Measurements from ENCODE around the gene ZNF792.

DNA sequence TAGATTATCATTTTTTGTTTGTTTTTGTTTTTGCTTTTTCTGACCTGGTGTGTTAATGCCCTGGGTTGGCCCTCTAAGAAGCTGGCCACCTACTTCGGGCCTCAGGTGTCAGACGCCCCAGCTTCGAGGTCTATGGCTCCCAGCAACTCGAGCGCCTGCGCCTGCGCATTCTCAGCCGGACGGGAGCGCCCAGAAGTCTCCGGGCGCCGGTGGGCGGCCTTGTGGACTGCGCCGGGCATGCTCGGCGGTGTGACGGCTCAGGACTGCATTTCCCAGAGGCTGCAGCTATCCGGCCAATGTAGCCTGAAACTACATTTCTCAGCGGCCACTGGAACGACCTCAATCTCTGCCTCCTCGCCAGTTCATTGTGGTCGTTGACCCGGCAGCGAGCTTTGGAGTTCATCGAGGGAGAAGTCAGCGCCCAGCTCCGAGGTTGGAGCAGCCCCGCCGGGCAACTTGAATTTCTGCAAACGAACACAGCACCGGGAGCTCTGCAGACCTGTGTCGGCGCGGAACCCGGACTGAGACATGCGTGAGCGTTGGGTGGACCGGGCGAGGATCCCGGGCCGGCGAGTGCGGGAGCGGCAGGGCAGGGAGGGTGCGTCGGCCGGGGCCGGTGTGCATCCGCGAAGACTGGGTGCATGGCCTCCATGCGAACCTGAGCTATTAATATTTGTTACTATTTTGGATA is 37.2 kb downstream of the ZNF792 start, which contains the start of gene ZNF30:
- peak; percentile 97 for TF ChIP-seq TAF1 (IDR thresholded peaks at IDR 0.05; ENCODE audit: low read depth, low read length)
- TF ChIP-seq EGR1 (IDR thresholded peaks at IDR 0.05; ENCODE audit: borderline replicate concordance, low read depth, low read length): 0 out of 2 replicates have a peak, but pooled peaks have one; percentile 10
- peak; percentile 41 to 84 for TF ChIP-seq POLR2A (IDR thresholded peaks at IDR 0.05; ENCODE audit: control extremely low read depth in 1 of 2, low read depth in 2 of 2, low read length in 2 of 2)
- TF ChIP-seq, protein P1, sequence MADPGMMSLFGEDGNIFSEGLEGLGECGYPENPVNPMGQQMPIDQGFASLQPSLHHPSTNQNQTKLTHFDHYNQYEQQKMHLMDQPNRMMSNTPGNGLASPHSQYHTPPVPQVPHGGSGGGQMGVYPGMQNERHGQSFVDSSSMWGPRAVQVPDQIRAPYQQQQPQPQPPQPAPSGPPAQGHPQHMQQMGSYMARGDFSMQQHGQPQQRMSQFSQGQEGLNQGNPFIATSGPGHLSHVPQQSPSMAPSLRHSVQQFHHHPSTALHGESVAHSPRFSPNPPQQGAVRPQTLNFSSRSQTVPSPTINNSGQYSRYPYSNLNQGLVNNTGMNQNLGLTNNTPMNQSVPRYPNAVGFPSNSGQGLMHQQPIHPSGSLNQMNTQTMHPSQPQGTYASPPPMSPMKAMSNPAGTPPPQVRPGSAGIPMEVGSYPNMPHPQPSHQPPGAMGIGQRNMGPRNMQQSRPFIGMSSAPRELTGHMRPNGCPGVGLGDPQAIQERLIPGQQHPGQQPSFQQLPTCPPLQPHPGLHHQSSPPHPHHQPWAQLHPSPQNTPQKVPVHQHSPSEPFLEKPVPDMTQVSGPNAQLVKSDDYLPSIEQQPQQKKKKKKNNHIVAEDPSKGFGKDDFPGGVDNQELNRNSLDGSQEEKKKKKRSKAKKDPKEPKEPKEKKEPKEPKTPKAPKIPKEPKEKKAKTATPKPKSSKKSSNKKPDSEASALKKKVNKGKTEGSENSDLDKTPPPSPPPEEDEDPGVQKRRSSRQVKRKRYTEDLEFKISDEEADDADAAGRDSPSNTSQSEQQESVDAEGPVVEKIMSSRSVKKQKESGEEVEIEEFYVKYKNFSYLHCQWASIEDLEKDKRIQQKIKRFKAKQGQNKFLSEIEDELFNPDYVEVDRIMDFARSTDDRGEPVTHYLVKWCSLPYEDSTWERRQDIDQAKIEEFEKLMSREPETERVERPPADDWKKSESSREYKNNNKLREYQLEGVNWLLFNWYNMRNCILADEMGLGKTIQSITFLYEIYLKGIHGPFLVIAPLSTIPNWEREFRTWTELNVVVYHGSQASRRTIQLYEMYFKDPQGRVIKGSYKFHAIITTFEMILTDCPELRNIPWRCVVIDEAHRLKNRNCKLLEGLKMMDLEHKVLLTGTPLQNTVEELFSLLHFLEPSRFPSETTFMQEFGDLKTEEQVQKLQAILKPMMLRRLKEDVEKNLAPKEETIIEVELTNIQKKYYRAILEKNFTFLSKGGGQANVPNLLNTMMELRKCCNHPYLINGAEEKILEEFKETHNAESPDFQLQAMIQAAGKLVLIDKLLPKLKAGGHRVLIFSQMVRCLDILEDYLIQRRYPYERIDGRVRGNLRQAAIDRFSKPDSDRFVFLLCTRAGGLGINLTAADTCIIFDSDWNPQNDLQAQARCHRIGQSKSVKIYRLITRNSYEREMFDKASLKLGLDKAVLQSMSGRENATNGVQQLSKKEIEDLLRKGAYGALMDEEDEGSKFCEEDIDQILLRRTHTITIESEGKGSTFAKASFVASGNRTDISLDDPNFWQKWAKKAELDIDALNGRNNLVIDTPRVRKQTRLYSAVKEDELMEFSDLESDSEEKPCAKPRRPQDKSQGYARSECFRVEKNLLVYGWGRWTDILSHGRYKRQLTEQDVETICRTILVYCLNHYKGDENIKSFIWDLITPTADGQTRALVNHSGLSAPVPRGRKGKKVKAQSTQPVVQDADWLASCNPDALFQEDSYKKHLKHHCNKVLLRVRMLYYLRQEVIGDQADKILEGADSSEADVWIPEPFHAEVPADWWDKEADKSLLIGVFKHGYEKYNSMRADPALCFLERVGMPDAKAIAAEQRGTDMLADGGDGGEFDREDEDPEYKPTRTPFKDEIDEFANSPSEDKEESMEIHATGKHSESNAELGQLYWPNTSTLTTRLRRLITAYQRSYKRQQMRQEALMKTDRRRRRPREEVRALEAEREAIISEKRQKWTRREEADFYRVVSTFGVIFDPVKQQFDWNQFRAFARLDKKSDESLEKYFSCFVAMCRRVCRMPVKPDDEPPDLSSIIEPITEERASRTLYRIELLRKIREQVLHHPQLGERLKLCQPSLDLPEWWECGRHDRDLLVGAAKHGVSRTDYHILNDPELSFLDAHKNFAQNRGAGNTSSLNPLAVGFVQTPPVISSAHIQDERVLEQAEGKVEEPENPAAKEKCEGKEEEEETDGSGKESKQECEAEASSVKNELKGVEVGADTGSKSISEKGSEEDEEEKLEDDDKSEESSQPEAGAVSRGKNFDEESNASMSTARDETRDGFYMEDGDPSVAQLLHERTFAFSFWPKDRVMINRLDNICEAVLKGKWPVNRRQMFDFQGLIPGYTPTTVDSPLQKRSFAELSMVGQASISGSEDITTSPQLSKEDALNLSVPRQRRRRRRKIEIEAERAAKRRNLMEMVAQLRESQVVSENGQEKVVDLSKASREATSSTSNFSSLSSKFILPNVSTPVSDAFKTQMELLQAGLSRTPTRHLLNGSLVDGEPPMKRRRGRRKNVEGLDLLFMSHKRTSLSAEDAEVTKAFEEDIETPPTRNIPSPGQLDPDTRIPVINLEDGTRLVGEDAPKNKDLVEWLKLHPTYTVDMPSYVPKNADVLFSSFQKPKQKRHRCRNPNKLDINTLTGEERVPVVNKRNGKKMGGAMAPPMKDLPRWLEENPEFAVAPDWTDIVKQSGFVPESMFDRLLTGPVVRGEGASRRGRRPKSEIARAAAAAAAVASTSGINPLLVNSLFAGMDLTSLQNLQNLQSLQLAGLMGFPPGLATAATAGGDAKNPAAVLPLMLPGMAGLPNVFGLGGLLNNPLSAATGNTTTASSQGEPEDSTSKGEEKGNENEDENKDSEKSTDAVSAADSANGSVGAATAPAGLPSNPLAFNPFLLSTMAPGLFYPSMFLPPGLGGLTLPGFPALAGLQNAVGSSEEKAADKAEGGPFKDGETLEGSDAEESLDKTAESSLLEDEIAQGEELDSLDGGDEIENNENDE (IDR thresholded peaks at IDR 0.05; ENCODE audit: insufficient replicate concordance, low read length): no peak
- TF ChIP-seq, protein P2, sequence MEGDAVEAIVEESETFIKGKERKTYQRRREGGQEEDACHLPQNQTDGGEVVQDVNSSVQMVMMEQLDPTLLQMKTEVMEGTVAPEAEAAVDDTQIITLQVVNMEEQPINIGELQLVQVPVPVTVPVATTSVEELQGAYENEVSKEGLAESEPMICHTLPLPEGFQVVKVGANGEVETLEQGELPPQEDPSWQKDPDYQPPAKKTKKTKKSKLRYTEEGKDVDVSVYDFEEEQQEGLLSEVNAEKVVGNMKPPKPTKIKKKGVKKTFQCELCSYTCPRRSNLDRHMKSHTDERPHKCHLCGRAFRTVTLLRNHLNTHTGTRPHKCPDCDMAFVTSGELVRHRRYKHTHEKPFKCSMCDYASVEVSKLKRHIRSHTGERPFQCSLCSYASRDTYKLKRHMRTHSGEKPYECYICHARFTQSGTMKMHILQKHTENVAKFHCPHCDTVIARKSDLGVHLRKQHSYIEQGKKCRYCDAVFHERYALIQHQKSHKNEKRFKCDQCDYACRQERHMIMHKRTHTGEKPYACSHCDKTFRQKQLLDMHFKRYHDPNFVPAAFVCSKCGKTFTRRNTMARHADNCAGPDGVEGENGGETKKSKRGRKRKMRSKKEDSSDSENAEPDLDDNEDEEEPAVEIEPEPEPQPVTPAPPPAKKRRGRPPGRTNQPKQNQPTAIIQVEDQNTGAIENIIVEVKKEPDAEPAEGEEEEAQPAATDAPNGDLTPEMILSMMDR (IDR thresholded peaks at IDR 0.05; ENCODE audit: control extremely low read depth in 1 of 3, insufficient read depth in 1 of 3, low read depth in 1 of 3, low read length in 3 of 3): 0 out of 4 replicates have a peak, but pooled peaks of 1 of the 3 experiments have one; percentile 21
- TF ChIP-seq SIN3A (conservative IDR thresholded peaks at IDR 0.05 in 1 of 2, IDR thresholded peaks at IDR 0.05 in 1 of 2; ENCODE audit: low read depth in 1 of 2, low read length in 2 of 2): peak in 1 of 2 experiments; percentile 83; a peak in 2 of 4 replicates
- TF ChIP-seq CHD1 (IDR thresholded peaks at IDR 0.05; ENCODE audit: low read depth, low read length): no peak
- TF ChIP-seq JUND (IDR thresholded peaks at IDR 0.05; ENCODE audit: low read length): no peak

Measured in H1 (cell line).